ENCODE measurements around the gene ACAP1.

Gene ACAP1

GRCh38 chr17:7398612-7399011, 62.3 kb downstream of the ACAP1 start:
- Histone ChIP-seq H3K4me1 (ENCODE audit: control insufficient read depth, low read length) (peaks cover 16% of the 10 kb centered on the region), H3K27ac (ENCODE audit: low read depth, low read length) (no peak overlapping the region), H4K20me1 (ENCODE audit: control insufficient read depth, insufficient read depth, low read depth, low read length) (no peaks in the 10 kb centered on the region), H3F3A (ENCODE audit: control insufficient read depth, insufficient read depth) (peaks cover 5% of the 10 kb centered on the region; the same call in 1 of the 2 replicates), H3K36me3 (ENCODE audit: control insufficient read depth, low read length) (peaks cover 4% of the 10 kb centered on the region; the same call in 1 of the 2 replicates), H3K9me2 (replicated peaks; ENCODE audit: control insufficient read depth, low read length) (no peaks in the 10 kb centered on the region), H3K79me2 (ENCODE audit: control insufficient read depth, low read length) (peaks cover 12% of the 10 kb centered on the region), H3K4me2 (ENCODE audit: low read length) (no peak overlapping the region), H3K9me3 (ENCODE audit: control insufficient read depth, insufficient read depth, low read length) (no peaks in the 10 kb centered on the region), H3K27me3 (ENCODE audit: control insufficient read depth, low read length) (no peaks in the 10 kb centered on the region), H3K4me3 (ENCODE audit: low read length) (no peak overlapping the region)
- TF ChIP-seq EZH2phosphoT487 (IDR thresholded peaks at IDR 0.05; ENCODE audit: borderline replicate concordance, low read length) (no peak), CTCF (IDR thresholded peaks at IDR 0.05; ENCODE audit: low read depth, low read length, poor library complexity, severe bottlenecking) (no peak)

Data from DOHH2 (cell line).